NCI-H2196 treated with DMSO at 0.1 percent for 48 hours (cell line): Measurements from ENCODE around the gene TBCB.
"Not testable (repeated sequence)": the region's sequence is repeated elsewhere in the genome, so short reads cannot be mapped to it uniquely, and the experiment has no call there.

Experiments used
- DNase-seq: peaks from one replicate; lab custom pipeline; 2025; ENCODE audit not compliant: unreplicated experiment; lab: John Stamatoyannopoulos, UW

The TBCB gene

DNA sequence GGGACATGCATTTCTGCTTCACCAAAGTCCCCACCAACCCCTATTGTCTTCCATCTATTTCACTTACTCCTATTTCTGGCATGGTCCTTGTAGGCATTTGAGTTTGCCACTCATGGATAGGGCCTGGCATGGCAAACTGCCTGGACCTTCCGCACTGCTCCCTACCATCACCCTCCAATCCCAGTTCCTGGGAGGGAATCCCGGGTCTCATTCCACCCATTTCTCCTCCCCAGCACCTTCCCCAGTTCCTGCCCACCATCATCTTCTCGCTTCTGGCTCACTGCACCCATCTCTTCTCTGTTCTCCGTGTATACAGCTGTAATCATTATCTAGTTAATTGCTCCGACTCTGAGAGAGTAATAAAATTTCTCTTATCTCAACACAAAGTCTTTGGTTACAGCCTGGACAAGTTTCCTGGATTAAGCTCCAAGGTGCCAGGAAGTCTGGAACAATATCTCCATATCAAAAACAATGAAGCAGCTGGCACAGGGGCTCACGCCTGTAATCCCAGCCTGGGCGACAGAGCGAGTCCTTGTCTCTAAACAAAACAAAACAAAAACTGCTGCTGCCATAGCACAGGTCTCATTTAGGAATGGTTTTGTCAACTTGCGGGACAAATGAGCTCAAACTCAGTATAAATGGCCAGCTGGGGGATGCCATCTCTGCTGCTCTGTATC is 54.0 kb downstream of the TBCB start:
- DNase-seq: peak; percentile 97

DNA sequence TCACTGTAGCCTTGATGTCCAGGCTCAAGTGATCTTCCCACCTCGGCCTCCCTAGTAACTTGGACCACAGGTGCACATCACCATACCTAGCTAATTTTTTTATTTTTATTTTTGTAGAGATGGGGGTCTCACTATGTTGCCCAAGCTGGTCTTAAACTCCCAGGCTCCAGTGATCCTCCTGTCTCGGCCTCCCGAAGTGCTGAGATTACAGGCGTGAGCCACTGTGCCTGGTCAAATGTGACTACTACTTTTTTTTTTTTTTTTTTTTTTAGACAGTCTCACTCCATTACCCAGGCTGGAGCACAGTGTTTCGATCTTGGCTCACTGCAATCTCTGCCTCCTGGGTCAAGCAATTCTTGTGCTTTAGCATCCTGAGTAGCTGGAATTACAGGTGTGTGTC is 57.6 kb downstream of the TBCB start:
- no peak for DNase-seq

DNA sequence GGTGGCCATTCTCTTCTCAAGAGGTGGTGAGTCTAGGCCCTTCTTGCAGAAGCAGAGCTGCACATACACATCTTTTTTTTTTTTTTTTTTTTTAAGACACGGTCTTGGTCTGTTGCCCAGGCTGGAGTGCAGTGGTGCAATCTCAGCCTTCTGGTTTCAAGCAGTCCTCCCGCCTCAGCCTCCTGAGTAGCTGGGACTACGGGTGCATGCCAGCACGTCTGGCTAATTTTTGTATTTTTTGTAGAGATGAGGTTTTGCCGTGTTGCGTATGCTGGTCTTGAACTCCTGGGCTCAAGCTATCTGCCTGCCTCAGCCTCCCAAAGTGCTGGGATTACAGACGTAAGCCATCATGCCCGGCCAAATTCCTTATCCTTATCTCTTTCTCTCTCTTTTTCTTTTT is 58.6 kb downstream of the TBCB start:
- DNase-seq: not testable (repeated sequence)
